ENCODE data around the gene SLC16A3.

DNA sequence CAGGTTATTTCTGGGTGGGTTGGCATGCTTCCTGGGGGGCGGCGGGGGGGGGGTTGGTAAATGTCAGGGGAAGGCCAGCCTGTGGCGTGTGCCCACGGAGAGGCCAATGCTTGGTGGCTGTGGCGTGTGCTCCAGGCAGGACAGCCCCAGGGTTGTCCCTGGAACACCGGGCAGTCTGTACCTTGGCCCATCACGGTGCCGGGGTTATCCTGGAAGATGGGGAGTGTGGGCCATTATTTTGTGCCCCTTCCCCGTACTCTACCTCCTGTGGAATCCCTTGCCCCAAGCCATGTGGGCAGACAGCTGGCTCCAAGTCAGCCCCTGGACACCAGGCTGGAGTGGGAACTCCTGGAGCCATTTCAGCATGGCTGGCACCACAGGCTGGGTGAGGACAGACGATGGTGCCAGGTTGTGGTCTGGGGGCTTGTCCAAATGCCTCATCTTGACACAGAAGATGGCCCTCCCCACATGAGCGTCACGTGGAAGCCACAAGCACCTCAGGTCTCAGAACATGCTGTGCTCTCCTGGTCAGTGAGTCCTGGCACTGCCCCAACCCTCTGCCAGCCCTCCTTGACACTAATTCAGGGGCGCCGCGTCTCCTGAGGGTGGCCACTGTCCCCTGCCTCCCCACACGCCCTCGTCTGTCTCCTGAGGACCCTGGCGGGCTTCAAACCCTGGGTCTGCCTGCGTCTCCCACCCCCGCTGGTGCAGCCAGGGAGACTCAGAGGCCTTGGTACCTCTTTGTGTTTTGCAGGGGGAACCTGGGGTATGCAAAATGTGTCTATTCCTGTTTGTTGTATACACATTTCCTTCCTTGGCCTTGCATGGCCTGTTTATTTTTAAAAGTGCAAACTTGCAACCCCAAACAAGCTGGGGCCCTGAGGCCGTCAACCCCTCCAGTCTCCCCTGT lies 4.3 kb downstream of the SLC16A3 start:
- TF ChIP-seq ATF1 (CRISPR knock-in tag; IDR thresholded peaks at IDR 0.05) (no peak), SP1 (CRISPR knock-in tag; conservative IDR thresholded peaks at IDR 0.05) (no peak), FOXP1 (CRISPR knock-in tag; IDR thresholded peaks at IDR 0.05; ENCODE audit: borderline replicate concordance) (no peak), ZNF121 (CRISPR knock-in tag; IDR thresholded peaks at IDR 0.05) (no peak)

Data from WTC11 (cell line).